Heart left ventricle (tissue), 13 donors: ENCODE data around the gene SURF6.

Experiments
- CTCF ChIP-seq, 12 donors: fragments of 200-600 bp; sonication (generic) in 4 of 12; IDR thresholded peaks; one replicate each; pipeline versions ENCODE4 v1.5.0 to v1.8.0; 2018 to 2022; ENCODE audit warnings: antibody characterized with exemption in 12 of 12, mild to moderate bottlenecking in 5 of 12
- POLR2A ChIP-seq, 2 donors: fragments of 450-650 bp; IDR thresholded peaks; one replicate each; pipeline ENCODE4 v1.6.1; 2017; ENCODE audit warnings: antibody characterized with exemption in 2 of 2, mild to moderate bottlenecking in 2 of 2, moderate library complexity in 2 of 2
- donor health status: ischemic (EF 13 %, LVEDD 7.1; RV severe dilation, severe dysfunction).
- donor health status: DM: no; HTN: yes; CAD: no.
- donor health status: DM: no; HTN: no; CAD: no.
- donor health status: ischemic (EF 25% LVEDD 6.9; RV normal size, moderate dysfunction).
- donor health status: ischemic (EF 25% LVEDD 5.7; RV mildly dilated, moderate dysfunction).
- donor health status: ischemic (EF 35%, LVEDD 5.7; RV mildly dilated, moderate dysfunction).
- donor health status: nonischemic (EF 11% LVEDD 7.7; RV severe dilation, severe dysfunction).
- donor health status: DM: yes; HTN: yes; CAD: no.
- donor health status: PGD.
- donor health status: ischemic (EF 29% LVEDD 5.4; RV normal size, mild dysfunction).
- donor health status: nonischemic (EF 23%, LVEDD 6.1; RV moderate dilation, normal function).

GRCh38 chr9:133334161-133334560, 1.8 kb downstream of the SURF6 start:
- TF ChIP-seq CTCF (IDR thresholded peaks at IDR 0.05) (no peak), POLR2A (IDR thresholded peaks at IDR 0.05) (no peak)
